Measurements from ENCODE around the gene CNR2.
A peak's percentile ranks its signal among the peaks of the same experiment; 100 is the strongest.

- TF ChIP-seq CTCF (IDR thresholded peaks at IDR 0.05): no peak
- TF ChIP-seq POLR2A (IDR thresholded peaks at IDR 0.05): peak in 1 of 2 donors; percentile 91
Observed at GRCh38 chr1:23825076-23825761, 87.9 kb downstream of the CNR2 start, which contains the start of gene HMGCL.
